Dermis blood vessel endothelial cell (primary cell): Measurements from ENCODE around the gene CDKAL1. TPM values are rescaled to one million over a fixed set of nuclear protein-coding genes. Genes with fewer than 3 reads are reported as not detected.
"Not testable (repeated sequence)": the region's sequence is repeated elsewhere in the genome, so short reads cannot be mapped to it uniquely, and the experiment has no call there.

Source experiments
- DNase-seq: peaks from one replicate; pipeline ENCODE4 v3.0.0; 2010
- total RNA-seq: library from RNA; depleted of rRNA; stranded (reverse); fragments of >200 nt; gene quantifications from 2 replicates; pipeline ENCODE4 v1.2.3, GENCODE V29; 2014

The CDKAL1 gene
- total RNA-seq, 1 donor from 2014 or later: 28.1 TPM

- no peak for DNase-seq
Observed at GRCh38 chr6:21230536-21230935, 696.3 kb downstream of the CDKAL1 start.

DNA sequence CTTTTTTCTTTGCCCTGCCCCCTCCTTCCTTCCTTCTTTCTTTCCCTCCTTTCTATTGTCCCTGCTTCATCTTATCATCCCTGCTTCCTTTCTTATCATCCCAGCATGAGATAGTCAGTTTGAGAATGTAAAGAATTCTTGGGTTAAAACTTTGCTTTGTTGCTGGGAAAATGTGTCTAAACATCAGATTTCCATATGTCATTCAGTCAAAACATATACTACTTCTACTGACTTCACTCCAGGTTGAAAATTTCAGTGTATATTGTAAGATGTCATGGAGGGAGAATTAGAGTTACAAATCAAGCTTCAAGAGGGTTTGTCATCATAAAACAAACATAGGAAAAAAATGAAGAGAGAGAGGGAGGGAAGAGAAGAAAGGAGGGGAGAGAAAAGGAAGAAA lies 700.9 kb downstream of the CDKAL1 start:
- DNase-seq: no peak

GRCh38 chr6:21238208-21238607 lies 704.0 kb downstream of the CDKAL1 start:
- no peak for DNase-seq

- DNase-seq: no peak
Observed at GRCh38 chr6:21240709-21241108, 706.5 kb downstream of the CDKAL1 start.

- DNase-seq: no peak
Observed at GRCh38 chr6:21241231-21242130, 707.2 kb downstream of the CDKAL1 start.

DNA sequence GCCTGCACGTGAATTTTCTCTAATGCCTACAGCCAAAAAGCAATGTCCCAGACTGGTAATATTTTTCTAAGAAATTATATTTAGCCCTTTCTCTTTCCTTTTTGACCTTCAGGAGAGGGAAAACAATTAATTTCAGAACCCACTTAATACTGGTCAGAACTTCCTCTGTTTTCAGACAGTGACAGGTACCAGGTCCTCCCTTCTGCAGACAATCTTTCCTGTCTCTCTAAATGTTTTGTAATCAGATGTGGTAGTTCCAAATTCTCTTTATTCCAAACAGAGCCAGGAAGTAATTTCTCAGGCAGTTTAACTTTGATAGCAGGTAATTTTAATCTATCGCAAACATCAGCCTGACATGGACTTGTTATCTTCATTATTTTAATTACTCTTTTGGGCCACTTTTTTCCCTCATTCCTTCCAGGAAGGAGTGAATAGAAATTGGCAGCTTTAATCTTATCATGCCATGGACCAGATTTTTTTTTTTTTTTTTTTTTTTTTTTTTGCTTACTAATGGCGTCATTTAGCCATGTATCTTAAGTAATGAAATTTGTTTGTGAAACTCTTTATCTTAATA lies 710.7 kb downstream of the CDKAL1 start:
- no peak for DNase-seq

DNA sequence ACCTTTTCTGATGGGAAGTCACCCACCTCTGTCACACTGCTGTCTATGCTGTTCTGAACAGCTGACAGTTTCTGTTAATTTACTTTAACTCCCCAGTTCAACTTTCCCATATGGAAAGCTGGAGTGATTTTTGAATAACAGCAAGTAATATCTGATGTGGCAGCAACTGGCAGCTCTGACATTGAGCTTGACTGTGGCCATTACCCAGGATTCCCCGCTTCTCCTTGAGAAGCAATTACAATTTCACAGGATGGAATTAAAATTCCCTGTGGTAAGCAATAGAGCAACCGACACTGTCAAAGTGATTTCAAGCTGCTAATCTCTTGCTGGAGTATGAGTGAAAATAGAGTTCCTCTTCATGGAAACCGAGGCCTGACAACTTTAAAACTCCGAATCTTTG lies 711.2 kb downstream of the CDKAL1 start:
- DNase-seq: no peak

GRCh38 chr6:21246075-21246474 lies 711.8 kb downstream of the CDKAL1 start:
- DNase-seq: no peak

DNA sequence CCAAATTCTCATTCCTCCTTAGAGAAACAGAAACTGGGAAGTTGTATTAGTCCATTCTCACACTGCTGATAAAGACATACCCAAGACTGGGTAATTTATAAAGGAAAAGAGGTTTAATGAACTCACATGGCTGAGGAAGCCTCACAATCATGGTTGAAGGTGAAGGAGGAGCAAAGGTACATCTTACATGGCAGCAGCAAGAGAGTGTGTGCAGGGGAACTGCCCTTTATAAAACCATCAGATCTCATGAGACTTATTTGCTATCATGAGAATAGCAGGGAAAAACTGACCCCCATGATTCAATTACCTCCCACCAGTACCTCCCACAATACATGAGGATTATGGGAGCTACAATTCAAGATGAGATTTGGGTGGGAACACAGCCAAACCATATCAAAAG lies 720.2 kb downstream of the CDKAL1 start:
- DNase-seq: not testable (repeated sequence)

DNA sequence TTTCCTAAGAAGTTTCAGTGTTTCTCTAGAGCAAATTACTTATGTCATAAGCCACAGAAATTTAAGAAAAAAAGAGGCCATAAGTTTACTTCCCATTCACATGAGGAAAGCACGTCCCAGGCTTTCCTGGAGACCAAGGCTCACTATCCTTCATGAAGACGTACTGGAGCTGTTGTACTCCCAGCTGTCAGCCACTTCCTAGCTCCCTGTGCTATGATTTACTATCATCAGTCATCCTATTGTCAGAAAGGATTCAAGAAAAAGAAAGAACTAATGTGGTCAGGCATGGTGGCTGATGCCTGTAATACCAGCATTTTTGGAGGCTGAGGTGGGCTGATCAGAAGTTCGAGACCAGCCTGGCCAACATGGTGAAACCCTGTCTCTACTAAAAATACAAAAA lies 721.9 kb downstream of the CDKAL1 start:
- no peak for DNase-seq

GRCh38 chr6:21257125-21257524 lies 722.9 kb downstream of the CDKAL1 start:
- DNase-seq: no peak

DNA sequence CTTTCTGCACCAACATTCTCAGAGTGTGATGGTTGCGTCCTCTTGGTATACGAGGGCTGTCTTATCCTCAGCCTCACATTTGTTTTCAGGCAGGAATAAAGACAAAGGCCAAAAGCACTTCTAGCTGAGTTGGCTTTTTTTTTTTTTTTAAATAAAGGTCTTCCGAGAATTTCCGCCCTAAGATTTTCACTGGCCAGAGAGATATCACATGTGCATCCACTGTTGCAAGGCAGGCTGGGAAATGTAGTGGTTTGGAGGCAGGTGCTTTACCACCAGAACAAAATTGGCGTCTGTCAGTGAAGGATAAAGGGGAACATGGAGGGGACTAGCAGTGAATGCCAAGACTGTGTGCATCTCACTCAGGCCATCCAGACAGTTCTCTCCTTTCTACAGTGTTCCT lies 724.4 kb downstream of the CDKAL1 start:
- no peak for DNase-seq

GRCh38 chr6:21259660-21260059 lies 725.4 kb downstream of the CDKAL1 start:
- no peak for DNase-seq

DNA sequence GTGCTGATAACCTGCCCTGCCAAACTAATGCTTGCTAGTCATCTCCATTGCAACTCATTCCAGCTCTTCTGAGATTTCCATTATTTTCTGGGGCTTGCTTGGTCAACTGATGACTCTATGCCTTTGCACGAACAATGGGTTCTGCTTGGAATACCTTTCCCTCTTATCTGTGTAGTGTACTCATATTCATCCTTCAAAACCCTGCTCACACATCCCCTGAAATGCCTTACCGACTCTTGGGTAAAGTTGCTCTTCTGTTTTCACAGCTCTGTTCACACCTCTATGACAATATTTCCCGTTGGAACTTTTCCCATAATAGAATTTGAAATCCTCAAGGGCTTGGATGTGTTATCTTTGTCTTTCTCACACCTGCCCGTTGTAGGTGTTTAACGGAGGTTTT lies 728.2 kb downstream of the CDKAL1 start:
- DNase-seq: no peak

- DNase-seq: no peak
Observed at GRCh38 chr6:21263531-21264287, 729.5 kb downstream of the CDKAL1 start.

DNA sequence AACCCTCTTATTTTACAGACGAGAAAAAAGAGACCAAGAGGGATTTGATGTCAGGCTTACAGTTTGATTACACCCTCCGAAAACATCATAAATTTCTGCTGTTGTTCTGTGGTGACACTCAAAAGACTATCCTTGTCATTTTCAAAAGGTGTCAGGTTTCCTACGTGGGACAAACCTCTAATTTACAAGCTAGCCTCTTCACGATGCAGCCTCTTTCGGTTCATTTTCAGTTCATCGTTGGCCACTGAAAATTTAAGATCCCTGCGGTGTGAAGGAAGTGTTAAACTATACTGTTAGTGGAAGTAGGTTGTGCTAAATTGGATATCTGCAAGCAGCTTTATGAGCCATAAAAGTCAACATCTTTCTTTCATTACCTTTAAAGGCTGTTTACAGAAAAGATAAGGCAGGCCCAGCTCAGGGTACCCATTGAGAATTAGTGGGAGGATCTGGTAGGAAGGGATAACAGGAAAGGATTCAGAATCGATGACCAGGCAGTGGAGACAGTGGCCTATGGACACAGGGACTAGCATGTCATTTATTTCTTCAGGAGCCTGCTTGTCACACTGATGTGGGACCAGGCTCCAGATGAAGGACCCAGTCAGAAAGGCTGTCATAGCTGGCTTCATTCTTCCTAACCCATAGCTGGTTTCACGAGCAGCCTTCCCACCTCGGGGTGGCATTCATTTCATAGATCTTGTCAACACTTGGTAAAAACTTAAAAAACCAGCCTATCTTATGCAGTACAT lies 730.2 kb downstream of the CDKAL1 start:
- DNase-seq: no peak

- DNase-seq: no peak
Observed at GRCh38 chr6:21265034-21265729, 730.9 kb downstream of the CDKAL1 start.

GRCh38 chr6:21265730-21266044 lies 731.4 kb downstream of the CDKAL1 start:
- no peak for DNase-seq

DNA sequence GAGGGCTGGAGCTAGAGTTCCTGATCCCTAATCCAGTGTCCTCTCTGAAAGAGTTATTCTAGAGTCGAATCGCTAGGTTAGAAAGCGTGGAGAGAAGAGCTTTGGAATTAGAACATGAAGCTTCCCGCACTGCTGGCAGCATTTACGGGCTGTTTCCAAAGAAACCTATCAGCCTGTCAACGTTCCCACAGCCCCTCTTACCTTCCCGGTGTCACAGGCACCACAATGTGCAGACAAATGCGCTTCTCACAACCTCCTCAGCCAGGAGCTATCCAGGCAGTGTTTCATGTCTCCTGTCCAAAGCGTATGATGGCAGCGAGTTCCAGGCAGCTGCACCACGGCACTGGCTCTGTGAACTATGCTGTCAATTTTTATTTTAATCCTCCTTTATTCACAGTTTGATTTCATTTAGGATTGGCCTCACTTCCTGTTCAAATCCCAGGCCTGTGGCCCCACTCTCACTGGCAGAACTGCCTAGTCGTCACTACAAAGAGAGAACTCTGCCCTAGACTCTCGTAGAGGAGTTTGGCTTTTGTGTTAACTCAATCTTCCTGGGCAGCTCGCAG lies 736.5 kb downstream of the CDKAL1 start:
- no peak for DNase-seq

DNA sequence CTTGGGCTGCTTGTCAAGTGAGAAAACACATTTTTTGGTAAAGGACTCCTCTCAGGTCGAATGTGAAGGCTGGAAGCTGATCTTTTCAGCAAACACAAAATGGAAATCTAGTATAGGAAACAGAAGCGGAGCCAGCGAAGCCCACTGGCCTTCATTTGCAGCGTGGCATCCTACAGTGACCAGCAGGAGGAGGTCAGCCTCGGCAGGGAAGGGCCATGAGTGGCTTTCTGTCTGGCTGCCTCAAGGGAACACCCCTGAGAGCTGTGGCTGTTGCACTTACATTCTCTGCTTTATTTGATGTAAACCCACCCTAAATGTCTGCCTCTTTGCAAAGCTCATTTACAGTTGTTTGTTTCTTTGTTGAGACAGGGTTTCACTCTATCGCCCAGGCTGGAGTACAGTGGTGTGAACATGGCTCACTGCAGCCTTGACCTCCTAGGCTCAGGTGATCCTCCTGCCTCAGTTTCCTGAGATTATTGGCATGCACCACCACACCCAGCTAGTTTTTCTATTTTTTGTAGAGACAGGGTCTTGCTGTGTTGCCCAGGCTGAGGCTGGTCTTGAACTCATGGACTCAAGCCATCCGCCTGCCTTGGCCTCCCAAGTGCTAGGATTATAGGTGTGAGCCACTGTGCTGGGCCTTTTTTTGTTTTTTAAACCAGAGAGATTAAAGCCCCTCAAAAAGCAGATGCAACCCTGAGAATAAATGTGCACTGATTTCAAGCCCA lies 737.3 kb downstream of the CDKAL1 start:
- no peak for DNase-seq

DNA sequence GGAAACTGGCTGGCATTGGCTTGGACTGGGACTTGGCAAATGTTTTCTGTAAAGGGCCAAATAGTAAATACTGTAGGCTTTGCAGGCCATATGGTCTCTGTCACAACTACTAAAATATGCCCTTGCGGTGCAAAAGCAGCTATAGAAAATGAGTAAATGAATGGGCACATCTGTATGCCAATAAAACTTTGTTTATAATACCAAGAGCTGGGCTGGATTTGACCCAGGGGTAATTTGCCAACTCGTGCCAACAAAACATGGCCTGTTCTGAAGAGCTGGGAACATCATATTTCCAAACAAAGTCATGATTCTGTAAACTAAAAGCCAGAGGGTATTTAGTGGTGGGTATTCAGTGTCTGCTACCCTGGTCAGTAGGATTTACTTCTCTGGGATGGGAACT lies 739.2 kb downstream of the CDKAL1 start:
- no peak for DNase-seq
